ENCODE data around the gene TBX2. TPM values are rescaled to one million over a fixed set of nuclear protein-coding genes. Genes with fewer than 3 reads are reported as not detected.

The TBX2 gene
- total RNA-seq, 2 experiments from 2014 or later = not detected

DNA sequence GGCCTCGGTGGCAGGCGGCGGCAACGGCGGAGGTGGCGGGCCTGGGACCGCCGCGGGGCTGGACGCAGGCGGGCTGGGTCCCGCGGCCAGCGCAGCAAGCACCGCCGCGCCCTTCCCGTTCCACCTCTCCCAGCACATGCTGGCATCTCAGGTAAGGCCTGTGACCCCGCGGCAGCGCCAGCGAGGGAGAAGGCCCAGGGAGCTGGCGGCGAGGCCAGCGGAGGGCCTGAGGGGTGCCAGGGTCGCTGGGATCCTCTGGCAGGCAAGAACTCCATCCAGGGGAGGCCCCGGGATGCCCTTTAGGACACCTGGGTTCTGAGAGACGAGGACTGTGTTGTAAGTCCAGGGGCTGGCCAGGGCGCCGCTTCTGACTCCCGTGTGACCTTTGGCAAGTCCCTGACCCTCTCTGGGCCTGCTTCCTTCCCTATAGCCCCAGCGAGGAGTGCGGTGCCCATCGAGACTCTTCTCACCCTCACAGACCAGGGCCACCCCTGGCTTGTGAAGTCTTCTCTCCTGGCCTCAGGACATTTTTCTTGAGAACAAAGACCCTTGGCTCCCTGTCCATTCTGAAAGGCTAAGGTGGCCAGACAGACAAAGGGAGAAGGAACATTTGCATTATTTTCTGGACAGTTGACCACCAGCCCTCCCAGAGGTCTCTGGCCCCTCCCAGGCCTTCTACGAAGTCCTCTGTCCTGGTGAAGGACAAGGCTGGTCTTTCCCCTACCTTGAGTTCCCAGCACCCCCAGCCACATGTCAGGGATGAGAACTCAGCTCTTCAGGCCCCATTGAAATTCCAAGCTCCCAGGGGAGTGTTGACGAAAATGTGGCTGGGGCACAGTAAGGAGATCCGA lies 6.3 kb downstream of the TBX2 start:
- Mint-ChIP-seq H3K27ac (no peak overlapping the region), H3K27me3 (peaks cover 82% of the 10 kb centered on the region), H3K36me3 (no peaks in the 10 kb centered on the region), H3K4me3 (no peak overlapping the region), H3K9me3 (no peaks in the 10 kb centered on the region), H3K4me1 (peaks cover 29% of the 10 kb centered on the region)
- POLR2A ChIA-PET = no interaction called here
- ATAC-seq (ENCODE audit: low read depth) = no peak
- no peak for DNase-seq

DNA sequence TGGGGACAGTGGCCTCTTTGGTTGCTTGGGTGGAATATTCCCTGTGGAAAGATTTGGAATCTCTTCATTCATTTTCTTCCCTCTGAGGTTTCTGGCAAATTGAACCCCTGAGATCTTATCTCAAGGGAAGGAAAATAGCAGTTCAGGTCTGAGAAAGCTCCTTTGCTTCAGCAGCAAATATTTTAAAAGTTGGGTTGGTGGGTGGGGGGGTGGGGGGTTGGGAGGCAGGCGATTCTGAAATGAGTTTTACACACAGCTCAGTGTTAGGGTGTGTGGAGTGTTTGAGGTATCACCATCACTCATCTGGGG lies 6.8 kb downstream of the TBX2 start:
- no peaks in the 10 kb centered on the region for H3K9me3 Mint-ChIP-seq
- no peaks in the 10 kb centered on the region for H3K36me3 Mint-ChIP-seq
- peaks cover 29% of the 10 kb centered on the region for H3K4me1 Mint-ChIP-seq
- POLR2A ChIA-PET = no interaction called here
- no peak overlapping the region for H3K4me3 Mint-ChIP-seq
- H3K27me3 Mint-ChIP-seq = peaks cover 79% of the 10 kb centered on the region
- H3K27ac Mint-ChIP-seq = no peak overlapping the region
- DNase-seq = no peak
- no peak for ATAC-seq (ENCODE audit: low read depth)

DNA sequence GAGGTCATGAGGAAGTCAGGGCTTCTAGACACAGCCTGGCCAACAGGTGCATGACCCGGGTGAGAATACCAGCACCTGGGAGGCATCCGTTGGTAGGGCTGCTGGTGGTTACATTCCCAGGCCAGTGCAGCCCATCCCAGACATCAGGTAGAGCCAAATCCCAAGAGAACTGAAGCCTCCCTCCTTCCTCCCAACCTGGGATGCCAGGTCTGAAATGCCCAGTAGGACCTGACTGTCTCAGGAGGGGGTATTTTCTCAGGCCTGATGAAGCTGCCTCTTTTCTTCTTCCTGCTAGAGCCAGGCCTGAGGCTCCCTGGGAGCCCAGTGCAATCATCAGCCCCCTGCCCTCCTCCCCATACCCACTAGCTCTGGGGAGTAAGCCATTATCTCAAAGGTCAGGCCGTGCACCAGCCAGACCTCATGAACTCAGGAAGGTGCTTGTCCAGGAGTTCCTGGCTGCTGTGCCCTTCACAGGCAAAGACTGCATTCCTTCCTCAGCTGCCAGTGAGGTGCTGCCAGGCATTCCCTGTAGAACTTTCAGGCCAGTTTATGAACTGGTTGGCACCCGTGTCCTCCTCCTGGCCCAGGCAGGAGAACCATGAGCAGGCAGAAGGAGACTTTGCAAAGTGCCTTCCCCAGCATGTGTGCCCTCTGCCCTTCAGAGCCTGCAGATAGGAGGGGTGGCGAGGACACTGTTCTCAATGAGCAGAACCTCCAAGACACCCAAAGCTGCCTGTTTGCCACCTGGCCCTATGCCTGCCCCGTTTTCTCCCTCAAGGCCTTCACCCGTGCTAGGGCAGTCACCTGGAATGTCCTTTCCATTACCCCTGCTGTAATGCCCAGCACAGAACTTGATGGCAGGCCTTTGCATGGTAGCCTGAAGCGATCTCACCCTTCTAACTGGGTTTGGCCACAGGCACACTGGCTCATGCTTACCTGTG lies 7.6 kb downstream of the TBX2 start:
- Mint-ChIP-seq H3K9me3 (no peaks in the 10 kb centered on the region), H3K27me3 (peaks cover 75% of the 10 kb centered on the region), H3K36me3 (no peaks in the 10 kb centered on the region), H3K4me1 (peaks cover 29% of the 10 kb centered on the region), H3K27ac (no peak overlapping the region), H3K4me3 (no peak overlapping the region)
- ATAC-seq (ENCODE audit: low read depth) = no peak
- POLR2A ChIA-PET = no interaction called here
- no peak for DNase-seq

DNA sequence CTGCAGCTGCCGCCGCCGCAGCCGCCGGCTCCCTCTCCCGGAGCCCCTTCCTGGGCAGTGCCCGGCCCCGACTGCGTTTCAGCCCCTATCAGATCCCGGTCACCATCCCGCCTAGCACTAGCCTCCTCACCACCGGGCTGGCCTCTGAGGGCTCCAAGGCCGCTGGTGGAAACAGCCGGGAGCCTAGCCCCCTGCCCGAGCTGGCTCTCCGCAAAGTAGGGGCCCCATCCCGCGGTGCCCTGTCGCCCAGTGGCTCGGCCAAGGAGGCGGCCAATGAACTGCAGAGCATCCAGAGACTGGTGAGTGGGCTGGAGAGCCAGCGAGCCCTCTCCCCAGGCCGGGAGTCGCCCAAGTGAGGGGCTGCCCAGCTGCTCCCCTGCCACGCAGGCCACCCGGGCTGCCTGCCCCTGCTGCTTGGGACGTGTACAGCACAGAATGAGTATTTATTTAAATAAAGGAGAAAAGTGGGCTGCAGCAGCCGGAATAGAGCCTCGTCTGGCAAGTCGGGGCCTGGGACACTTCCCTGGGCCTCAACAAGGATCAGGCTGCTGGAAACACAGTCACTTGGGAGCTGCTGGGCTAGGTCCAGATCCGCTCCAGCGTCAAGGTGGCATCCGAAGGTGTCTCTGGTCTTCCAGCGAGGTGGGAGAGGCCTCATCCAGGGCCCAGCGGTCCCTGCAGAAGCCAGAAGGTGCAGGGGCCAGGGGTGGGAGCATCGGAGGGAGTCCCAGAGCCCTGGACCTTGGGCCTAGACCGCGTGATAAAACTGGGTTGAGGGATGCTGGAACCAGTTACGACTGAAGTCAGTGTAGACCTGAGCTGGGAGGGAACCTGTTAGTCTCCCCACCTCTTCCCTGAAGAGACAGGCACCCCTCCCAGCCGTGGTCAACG lies 8.8 kb downstream of the TBX2 start:
- Mint-ChIP-seq H3K27ac (no peak overlapping the region), H3K36me3 (no peaks in the 10 kb centered on the region), H3K27me3 (peaks cover 68% of the 10 kb centered on the region), H3K9me3 (no peaks in the 10 kb centered on the region), H3K4me1 (peaks cover 18% of the 10 kb centered on the region), H3K4me3 (peak overlapping the region; percentile 70)
- ATAC-seq (ENCODE audit: low read depth) (no peak), DNase-seq (peak; percentile 31)
- POLR2A ChIA-PET = no interaction called here

DNA sequence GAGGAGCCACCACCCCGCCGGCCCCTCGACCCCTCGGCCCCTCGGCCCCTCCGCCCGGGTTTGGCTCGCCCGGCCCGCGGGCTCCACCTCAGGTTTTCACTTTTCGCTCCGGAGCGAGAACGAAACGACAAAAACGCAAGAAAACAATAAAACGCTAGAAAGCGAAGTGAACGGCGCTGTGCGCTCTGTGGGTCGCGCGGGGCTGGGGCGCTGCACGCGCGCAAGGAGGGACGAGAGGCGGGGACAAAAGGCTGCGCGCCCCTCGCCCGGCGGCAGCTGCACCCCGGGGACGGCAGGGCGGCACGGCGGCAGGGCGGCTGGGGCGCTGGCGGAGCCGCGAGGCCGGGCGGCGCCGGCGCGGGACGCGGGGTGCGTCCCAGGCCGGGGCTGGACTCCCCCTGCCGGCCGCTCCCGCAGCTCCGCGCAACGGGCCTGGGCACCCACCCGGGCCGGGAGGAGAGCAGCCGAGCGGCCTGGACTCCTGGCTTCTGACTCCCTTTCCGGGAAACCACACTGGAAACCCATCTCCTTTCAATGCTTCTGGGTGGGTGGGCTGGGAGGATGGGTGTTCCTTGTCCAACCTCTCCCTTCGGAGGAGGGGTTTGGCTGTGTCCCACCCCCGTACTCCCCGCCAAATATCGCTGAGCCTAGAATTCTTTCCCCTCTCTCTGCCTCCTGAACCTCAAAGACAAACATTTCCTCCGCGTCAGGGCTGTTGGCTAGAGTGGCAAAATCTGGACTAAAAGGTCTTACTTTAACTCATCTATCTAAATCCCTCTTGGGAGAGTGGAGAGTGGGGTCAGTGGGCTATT lies 9.9 kb downstream of the TBX2 start:
- peaks cover 63% of the 10 kb centered on the region for H3K27me3 Mint-ChIP-seq
- peaks cover 12% of the 10 kb centered on the region for H3K4me1 Mint-ChIP-seq
- H3K9me3 Mint-ChIP-seq = no peaks in the 10 kb centered on the region
- no peak overlapping the region for H3K27ac Mint-ChIP-seq
- no peaks in the 10 kb centered on the region for H3K36me3 Mint-ChIP-seq
- H3K4me3 Mint-ChIP-seq = peak overlapping the region; percentile 70
- DNase-seq = peak; percentile 75
- ATAC-seq (ENCODE audit: low read depth) = peak; percentile 49
- POLR2A ChIA-PET = no interaction called here

DNA sequence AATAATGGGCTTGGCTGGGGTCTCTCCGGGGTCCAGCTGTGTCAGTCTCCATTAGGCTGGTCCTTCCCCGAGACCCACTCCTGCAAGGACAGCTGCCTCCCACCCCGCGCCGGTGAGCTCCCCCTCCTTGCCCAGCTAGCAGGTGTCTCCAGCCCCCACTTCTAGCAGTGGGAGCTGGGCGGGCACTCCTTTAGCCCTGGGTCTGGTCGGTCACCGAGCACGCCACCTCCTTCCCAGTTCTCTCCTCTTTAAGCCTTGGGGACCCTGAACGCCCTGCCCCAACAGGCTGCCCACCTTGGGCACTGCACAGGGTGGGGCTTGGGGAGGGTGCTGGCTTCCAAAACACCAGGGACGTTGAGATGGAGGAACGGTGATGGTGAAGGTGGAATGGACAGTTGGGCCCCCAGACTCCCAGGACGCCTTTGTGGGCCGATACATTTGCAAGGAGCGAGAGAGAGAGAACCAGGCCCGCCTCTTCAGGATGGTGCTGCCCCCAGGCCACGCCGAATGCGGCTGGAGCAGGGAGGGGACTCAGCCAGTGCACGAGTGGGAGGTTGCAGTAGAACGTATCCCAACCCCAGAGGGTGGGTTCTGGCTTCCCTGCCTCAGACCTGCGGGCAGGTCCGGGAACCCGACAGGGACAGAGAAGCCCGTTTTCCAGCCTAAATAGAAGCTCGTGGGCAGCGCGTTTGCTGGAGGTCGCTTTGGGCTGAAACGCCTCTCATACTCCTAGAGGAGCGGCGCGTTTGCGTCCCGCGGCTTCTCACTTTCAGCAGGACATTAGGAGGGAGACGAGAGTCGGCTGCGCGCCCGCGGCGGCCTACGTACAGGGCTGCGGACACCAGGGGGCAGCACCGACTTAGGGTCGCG lies 10.7 kb downstream of the TBX2 start:
- DNase-seq = peak; percentile 84
- no peaks in the 10 kb centered on the region for H3K9me3 Mint-ChIP-seq
- POLR2A ChIA-PET = no interaction called here

DNA sequence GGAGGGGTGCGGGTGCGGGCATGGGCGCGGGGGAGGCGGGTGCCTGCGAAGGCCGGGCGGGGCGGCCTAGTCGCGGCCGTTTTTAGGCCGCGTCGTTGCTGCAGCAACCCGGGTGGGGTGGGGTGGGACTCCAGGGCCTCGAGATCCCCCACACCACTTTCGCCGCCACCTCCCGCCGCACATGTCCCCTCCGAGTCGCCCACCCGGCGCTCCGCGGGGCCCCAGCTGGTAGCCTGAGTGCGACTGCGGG lies 11.3 kb downstream of the TBX2 start:
- no peak for ATAC-seq (ENCODE audit: low read depth)
- POLR2A ChIA-PET = no interaction called here
- Mint-ChIP-seq H3K9me3 (no peaks in the 10 kb centered on the region), H3K27me3 (peaks cover 59% of the 10 kb centered on the region), H3K36me3 (no peaks in the 10 kb centered on the region), H3K4me3 (peak overlapping the region; percentile 64), H3K4me1 (peaks cover 12% of the 10 kb centered on the region), H3K27ac (no peak overlapping the region)
- no peak for DNase-seq

More for the DNA sequence above, 10.7 kb downstream of the TBX2 start:
- Mint-ChIP-seq H3K4me3 (peak overlapping the region; percentile 64), H3K4me1 (peaks cover 12% of the 10 kb centered on the region), H3K27me3 (peaks cover 58% of the 10 kb centered on the region), H3K36me3 (no peaks in the 10 kb centered on the region), H3K27ac (no peak overlapping the region)
- peak; percentile 41 for ATAC-seq (ENCODE audit: low read depth)

DNA sequence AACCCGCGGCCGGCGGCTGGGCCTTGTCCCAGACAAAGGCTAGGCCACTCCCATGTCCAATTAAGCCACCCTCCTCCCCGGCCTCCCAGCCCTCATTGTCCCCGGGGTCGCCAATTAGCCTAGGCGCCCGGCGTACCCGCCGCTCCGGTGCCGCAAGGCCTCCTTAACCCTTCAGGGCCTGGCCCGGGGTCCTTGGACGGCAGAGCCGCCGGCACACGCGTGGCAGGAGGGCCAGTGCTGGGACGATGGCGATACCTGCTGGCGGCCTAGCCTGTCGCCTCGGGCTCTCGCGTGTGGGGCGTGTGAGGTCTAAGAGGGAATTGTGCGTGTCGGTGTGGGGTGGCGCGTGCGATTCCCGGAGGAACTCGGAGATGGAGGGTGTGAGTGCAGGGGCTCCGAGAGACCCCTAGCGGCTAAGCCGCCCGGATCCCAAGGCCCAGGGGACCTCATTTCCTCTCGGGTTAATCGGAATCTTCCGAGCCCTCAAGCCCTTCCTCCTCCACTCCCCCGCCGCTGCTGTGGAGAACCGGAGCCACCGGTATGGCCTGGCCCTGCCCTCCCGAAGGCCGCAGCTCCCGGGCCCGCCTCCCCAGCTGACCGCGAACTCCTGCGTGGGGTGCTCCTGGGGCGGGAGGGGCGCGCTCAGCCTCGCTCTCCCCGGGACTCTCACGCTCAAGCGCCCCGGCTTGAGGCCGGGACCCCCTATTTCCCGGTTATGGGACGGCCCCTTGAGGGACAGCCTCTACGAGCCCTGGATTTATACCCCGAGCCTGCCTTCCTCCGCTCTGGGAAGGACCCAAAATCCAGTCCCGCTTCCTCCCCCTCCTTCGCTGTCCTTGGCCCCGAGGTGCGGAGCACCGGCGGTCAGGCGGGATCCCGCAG lies 11.9 kb downstream of the TBX2 start:
- H3K27me3 Mint-ChIP-seq = peaks cover 55% of the 10 kb centered on the region
- H3K9me3 Mint-ChIP-seq = no peaks in the 10 kb centered on the region
- POLR2A ChIA-PET = no interaction called here
- H3K4me3 Mint-ChIP-seq = peak overlapping the region; percentile 64
- H3K36me3 Mint-ChIP-seq = no peaks in the 10 kb centered on the region
- DNase-seq = peak; percentile 66
- H3K27ac Mint-ChIP-seq = no peak overlapping the region
- peak; percentile 8 for ATAC-seq (ENCODE audit: low read depth)
- H3K4me1 Mint-ChIP-seq = peaks cover 12% of the 10 kb centered on the region

DNA sequence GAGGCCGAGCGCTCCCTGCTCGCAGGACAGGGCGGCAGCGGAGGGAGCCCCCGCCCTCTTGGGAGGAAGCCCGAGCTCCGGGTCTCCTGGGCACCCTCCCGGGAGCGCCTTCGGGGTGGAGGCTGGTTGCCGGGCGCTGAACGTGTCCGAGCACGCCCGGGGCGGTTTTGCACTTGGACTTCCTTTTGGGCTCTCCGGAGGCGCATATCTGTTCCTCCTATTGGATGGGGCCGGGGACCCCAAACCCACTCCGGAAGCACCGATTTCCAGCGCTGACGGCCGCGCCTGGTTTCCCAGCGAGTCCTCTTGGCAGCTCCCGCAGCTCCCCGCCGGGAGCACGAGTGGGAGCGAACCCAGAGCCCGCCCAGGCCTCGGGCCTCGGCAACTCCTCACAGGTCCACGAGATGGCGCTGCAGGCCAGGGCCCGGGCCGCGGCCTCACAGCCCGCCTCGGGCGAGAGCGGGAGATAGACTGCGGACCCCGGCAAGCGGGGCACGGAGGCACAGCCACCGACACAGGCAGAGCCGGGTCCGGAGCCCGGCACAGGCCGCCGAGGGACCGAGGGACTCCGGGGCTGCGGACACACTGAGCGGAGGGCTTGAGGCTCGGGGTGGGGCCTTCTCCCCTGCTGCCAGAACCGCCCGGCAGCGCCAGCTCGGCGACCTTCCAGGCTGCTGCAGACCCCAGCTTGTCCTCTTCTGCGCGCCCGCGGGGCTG lies 12.7 kb downstream of the TBX2 start:
- ATAC-seq (ENCODE audit: low read depth) (peak; percentile 61), DNase-seq (peak; percentile 91)
- Mint-ChIP-seq H3K27ac (no peak overlapping the region), H3K4me1 (peaks cover 12% of the 10 kb centered on the region), H3K27me3 (peaks cover 47% of the 10 kb centered on the region), H3K4me3 (peak overlapping the region; percentile 68), H3K9me3 (no peaks in the 10 kb centered on the region), H3K36me3 (no peaks in the 10 kb centered on the region)
- POLR2A ChIA-PET = no interaction called here

DNA sequence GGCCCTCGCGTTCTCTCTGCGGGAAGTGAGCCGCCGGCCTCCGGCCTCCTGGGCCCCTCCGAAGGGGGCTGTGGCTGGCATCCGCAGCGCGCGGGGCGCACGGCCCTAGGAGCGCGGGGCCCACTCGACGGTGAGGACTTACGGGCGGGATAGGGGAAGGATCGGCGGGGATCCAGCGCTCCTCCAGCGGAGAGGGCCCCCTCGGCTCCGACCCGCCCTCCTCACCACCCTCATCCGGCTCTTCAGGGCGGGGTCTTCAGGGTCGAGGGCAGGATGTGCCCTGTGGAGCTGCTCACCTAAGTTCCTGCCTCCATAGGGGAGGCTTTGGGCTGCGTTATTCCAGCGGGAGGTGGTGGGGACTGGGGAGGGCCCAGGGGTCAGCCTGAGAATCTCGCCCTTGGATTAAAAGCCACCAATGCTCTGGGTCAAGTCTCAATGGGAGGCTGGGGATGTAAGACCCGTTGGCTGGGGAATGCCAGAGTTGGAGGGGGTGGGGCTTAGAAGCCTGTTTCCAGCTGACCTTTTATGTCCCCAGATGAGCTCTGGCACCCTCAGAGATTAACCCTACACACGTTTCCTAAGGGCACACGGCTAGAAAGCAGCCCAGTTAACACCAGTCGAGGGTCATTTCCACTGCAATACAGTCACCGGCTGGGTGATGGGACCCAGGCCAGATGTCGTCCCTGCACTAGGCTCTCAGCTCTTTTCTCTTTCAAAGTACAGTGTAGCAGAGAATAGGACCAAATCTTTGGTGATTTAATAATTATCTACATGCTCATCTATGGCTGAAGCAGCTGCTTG lies 13.4 kb downstream of the TBX2 start:
- Mint-ChIP-seq H3K4me1 (peaks cover 12% of the 10 kb centered on the region), H3K36me3 (no peaks in the 10 kb centered on the region), H3K9me3 (no peaks in the 10 kb centered on the region), H3K27me3 (peaks cover 39% of the 10 kb centered on the region), H3K4me3 (peak overlapping the region; percentile 62), H3K27ac (no peak overlapping the region)
- POLR2A ChIA-PET = interaction anchor here (0.6 kb wide), 1 partner anchor 257 kb away, joined by 7 read pairs; no protein-coding TSS in a partner anchor
- no peak for DNase-seq
- ATAC-seq (ENCODE audit: low read depth) = peak; percentile 8

Measured in activated naive CD8-positive, alpha-beta T cell treated with anti-CD3 and anti-CD28 coated beads, Interleukin-2, amount 10 ng/mL, durations not matched to agents 7 days and 5 days (primary cell).